SK-N-SH (cell line): Measurements from ENCODE around the gene RB1.

ENCODE experiments used
- CTCF ChIP-seq: fragments of 200-600 bp; sonication (generic); IDR thresholded peaks from 2 replicates; pipeline ENCODE4 v1.6.1; 2017; ENCODE audit warnings: antibody characterized with exemption, mild to moderate bottlenecking, moderate library complexity
- EP300 ChIP-seq, 2 experiments: IDR thresholded peaks; 2 replicates each; pipeline versions ENCODE4 v1.4.0 to v1.6.1; 2012; ENCODE audit warnings: borderline replicate concordance in 1 of 2, low read depth in 1 of 2, low read length in 1 of 2
- FOXJ3 ChIP-seq: sonication (generic); formaldehyde crosslinking; IDR thresholded peaks from 2 replicates; pipeline ENCODE4 v1.5.1; 2020; ENCODE audit warnings: mild to moderate bottlenecking, missing genetic modification reagents
- MAX ChIP-seq: IDR thresholded peaks from 2 replicates; pipeline ENCODE4 v1.4.0; 2012; ENCODE audit warnings: low read depth
- MXI1 ChIP-seq: IDR thresholded peaks from 2 replicates; pipeline ENCODE4 v1.6.1; 2012; ENCODE audit warnings: mild to moderate bottlenecking, low read depth, low read length, improper control_type of control experiment
- NRF1 ChIP-seq: IDR thresholded peaks from 2 replicates; pipeline ENCODE4 v1.6.1; 2012; ENCODE audit warnings: low read depth, mild to moderate bottlenecking, low read length
- POLR2AphosphoS5 ChIP-seq: IDR thresholded peaks from 2 replicates; pipeline ENCODE4 v1.6.1; 2012; ENCODE audit warnings: low read depth, low read length
- SMC3 ChIP-seq: IDR thresholded peaks from 2 replicates; pipeline ENCODE4 v1.6.1; 2012; ENCODE audit warnings: low read depth, low read length, improper control_type of control experiment
- TAF1 ChIP-seq: IDR thresholded peaks from 2 replicates; pipeline ENCODE4 v1.6.1; 2012; ENCODE audit warnings: low read depth, mild to moderate bottlenecking, low read length, moderate library complexity, borderline replicate concordance
- TCF12 ChIP-seq: IDR thresholded peaks from 2 replicates; pipeline ENCODE4 v1.4.0; 2012
- YY1 ChIP-seq: IDR thresholded peaks from 2 replicates; pipeline ENCODE4 v1.4.0; 2012; ENCODE audit warnings: low read depth, mild to moderate bottlenecking
- ZBTB33 ChIP-seq: IDR thresholded peaks from 2 replicates; pipeline ENCODE4 v1.4.0; 2012; ENCODE audit warnings: low read depth, borderline replicate concordance

GRCh38 chr13:48294653-48295052 lies 8.9 kb upstream of the RB1 start:
- TF ChIP-seq CTCF (no peak), NRF1 (no peak), ZBTB33 (no peak), SMC3 (no peak), TCF12 (no peak), MAX (no peak), TAF1 (no peak), FOXJ3 (CRISPR knock-in tag) (no peak), POLR2AphosphoS5 (no peak), MXI1 (no peak), YY1 (no peak), EP300 (IDR thresholded peaks at IDR 0.05; ENCODE audit: borderline replicate concordance in 1 of 2, low read depth in 1 of 2, low read length in 1 of 2) (no peak)
